Psoas muscle (tissue), 8 donors: ENCODE measurements around the gene DAW1. TPM values are rescaled to one million over a fixed set of nuclear protein-coding genes. Genes with fewer than 3 reads are reported as not detected.

Source experiments
- ATAC-seq, 4 donors: fragments of 200-7000 bp; cut with Tn5 transposase; one replicate each; pipeline ENCODE4 v1.9.1; 2020; ENCODE audit warnings: moderate library complexity in 3 of 4, mild to moderate bottlenecking in 2 of 4
- DNase-seq, 2 donors: peaks; one replicate each; pipeline ENCODE4 v3.0.0-alpha.2; 2020
- H3K27ac ChIP-seq: fragments of 200-600 bp; one replicate; pipeline ENCODE4 v1.8.0; 2022
- H3K27me3 ChIP-seq, 3 donors: fragments of 200-600 bp in 1 of 3; one replicate each; pipeline versions ENCODE4 v1.6.1 to v1.8.0; 2013 to 2022; ENCODE audit warnings: low read length in 2 of 3, mild to moderate bottlenecking in 2 of 3, moderate library complexity in 1 of 3; ENCODE audit not compliant: insufficient read depth in 3 of 3
- H3K36me3 ChIP-seq, 2 donors: fragments of 200-600 bp in 1 of 2; one replicate each; pipeline versions ENCODE4 v1.6.1 to v1.8.0; 2013 to 2022; ENCODE audit warnings: low read depth in 1 of 2, mild to moderate bottlenecking in 1 of 2, moderate library complexity in 1 of 2; ENCODE audit not compliant: insufficient read depth in 1 of 2
- H3K4me1 ChIP-seq: fragments of 200-600 bp; one replicate; pipeline ENCODE4 v1.8.0; 2022
- H3K4me3 ChIP-seq: fragments of 200-600 bp; one replicate; pipeline ENCODE4 v1.8.0; 2022; ENCODE audit warnings: mild to moderate bottlenecking
- H3K9me3 ChIP-seq: fragments of 200-600 bp; one replicate; pipeline ENCODE4 v1.8.0; 2022
- CTCF ChIP-seq: fragments of 200-600 bp; IDR thresholded peaks from one replicate; pipeline ENCODE4 v1.8.0; 2022; ENCODE audit warnings: antibody characterized with exemption
- WGBS, 3 donors: extraction: QIAGEN DNeasy Blood & Tissue Kit; methylation state at CpG; one replicate each; pipeline versions ENCODE4 v1.1.6 to v1.1.7; 2013; 5-methylcytosine and 5-hydroxymethylcytosine counted together
- intact Hi-C, 2 donors: fragments of 100-400 bp; cut with DNase I; formaldehyde crosslinking; loops; one replicate each; pipeline versions ENCODE4 v1.11.0 to v1.14.2; 2022
- long read RNA-seq, 2 donors: library from polyadenylated mRNA; unstranded; transcript quantifications; one replicate each; pipeline ENCODE4 v2.0.0, GENCODE V29; 2021
- polyA plus RNA-seq, 3 donors: library from polyadenylated mRNA; stranded (reverse); fragments of 200-250 nt; gene quantifications; one replicate each; pipeline ENCODE4 v1.2.3, GENCODE V29; 2013
- total RNA-seq, 4 donors: library from RNA; stranded (reverse); fragmentation: NEBNext Ultra II Directional in 2 of 4; extraction: Animal tissue kit (Norgen Biotek cat#: 25700) in 2 of 4; gene quantifications; one replicate each; pipeline versions ENCODE4 v1.2.1 to v1.2.4, GENCODE V29; 2021 to 2023
- donor health status: healthy with polysubstance abuse.
- donor health status: DM: no; HTN: no; CAD: no; lungs with moderate emphysema.
- donor health status: Bipolar disorder and iron deficiency.
- donor health status: healthy.
- donor health status: DM: yes; HTN: yes; CAD: no.
- donor health status: DM: no; HTN: no; CAD: no.
- donor health status: DM: no; HTN: no; CAD: no.
- donor health status: DM: yes; HTN: yes; CAD: no.

DAW1 gene, protein sequence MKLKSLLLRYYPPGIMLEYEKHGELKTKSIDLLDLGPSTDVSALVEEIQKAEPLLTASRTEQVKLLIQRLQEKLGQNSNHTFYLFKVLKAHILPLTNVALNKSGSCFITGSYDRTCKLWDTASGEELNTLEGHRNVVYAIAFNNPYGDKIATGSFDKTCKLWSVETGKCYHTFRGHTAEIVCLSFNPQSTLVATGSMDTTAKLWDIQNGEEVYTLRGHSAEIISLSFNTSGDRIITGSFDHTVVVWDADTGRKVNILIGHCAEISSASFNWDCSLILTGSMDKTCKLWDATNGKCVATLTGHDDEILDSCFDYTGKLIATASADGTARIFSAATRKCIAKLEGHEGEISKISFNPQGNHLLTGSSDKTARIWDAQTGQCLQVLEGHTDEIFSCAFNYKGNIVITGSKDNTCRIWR
- total RNA-seq (not detected), polyA plus RNA-seq (under 1 TPM in 2 of 3 donors, not detected in 1; 0.03 to 0.21 TPM)
- long read RNA-seq, donor 1, partial matches to known transcripts = 0 of 1 reads
- long read RNA-seq, donor 1, other reads (novel, unspliced or antisense) = 0 of 1 reads
- long read RNA-seq, donor 2 = 0 reads

GRCh38 chr2:227871375-227871791 lies at the start of gene DAW1:
DAW1 (plus strand) TSS chr2:227871631; CDS start chr2:227871690, 59 bp downstream.
- ATAC-seq = no peak

DNA sequence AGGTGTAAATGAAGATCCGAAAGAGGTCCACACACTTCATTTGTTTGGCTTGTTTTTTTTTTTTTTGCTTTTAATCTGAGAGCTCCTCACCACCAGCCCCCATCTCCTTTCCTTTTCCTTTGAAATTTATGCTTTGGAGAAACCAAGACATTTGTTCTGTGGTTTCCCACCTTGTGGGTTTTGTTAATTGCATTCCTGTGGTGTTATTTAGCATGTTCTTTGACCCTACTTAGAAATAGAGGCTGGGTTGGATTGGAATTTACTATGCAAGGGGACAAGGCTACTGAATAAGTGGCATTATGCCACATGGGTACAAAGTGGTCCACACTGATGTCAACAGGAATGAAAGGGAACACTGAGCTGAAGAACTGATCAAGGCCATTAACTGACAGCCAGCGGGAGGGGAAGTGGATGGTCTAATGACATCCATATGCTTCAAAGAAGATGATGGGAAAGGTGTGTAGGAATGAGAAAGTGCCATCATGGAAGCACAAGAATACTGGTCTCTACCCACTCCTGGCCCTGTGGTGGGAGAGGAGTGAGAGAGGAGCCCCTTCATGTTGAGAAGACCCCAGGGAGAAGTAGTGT lies 48.9 kb upstream of the DAW1 start:
- WGBS, 3 donors = 74 to 82% (median 81%) methylated on average over 2 of the region's 2 CpGs
- no peaks in the 10 kb centered on the region for H3K4me1 ChIP-seq
- H3K27ac ChIP-seq = no peak overlapping the region
- H3K27me3 ChIP-seq = no peaks in the 10 kb centered on the region
- H3K36me3 ChIP-seq = no peaks in the 10 kb centered on the region
- no peak for ATAC-seq
- intact Hi-C loops = no loop called here
- no peak for DNase-seq
- no peak overlapping the region for H3K4me3 ChIP-seq
- TF ChIP-seq CTCF = no peak
- no peaks in the 10 kb centered on the region for H3K9me3 ChIP-seq

More at GRCh38 chr2:227871375-227871791, at the start of gene DAW1:
- H3K36me3 ChIP-seq = no peaks in the 10 kb centered on the region
- H3K27ac ChIP-seq = no peak within 1 kb of the TSS
- no peaks in the 10 kb centered on the region for H3K4me1 ChIP-seq
- 1 to 2% (median 1%) methylated on average over 33 to 34 of the region's 34 CpGs for WGBS, 3 donors
- intact Hi-C loops = no loop called here
- no peak for TF ChIP-seq CTCF
- DNase-seq = peak; percentile 51 to 67
- peak within 1 kb of the TSS; percentile 35 for H3K4me3 ChIP-seq
- H3K27me3 ChIP-seq = peaks cover 0 to 20% (median 0%) of the 10 kb centered on the region in 3 donors
- H3K9me3 ChIP-seq = no peaks in the 10 kb centered on the region

GRCh38 chr2:227823922-227824321 lies 47.5 kb upstream of the DAW1 start:
- Histone ChIP-seq H3K4me1 (no peaks in the 10 kb centered on the region), H3K27ac (no peak overlapping the region), H3K27me3 (no peaks in the 10 kb centered on the region), H3K4me3 (no peak overlapping the region), H3K36me3 (no peaks in the 10 kb centered on the region), H3K9me3 (no peaks in the 10 kb centered on the region)
- no peak for TF ChIP-seq CTCF
- intact Hi-C loops = no loop called here
- WGBS, 3 donors = 58 to 87% (median 61%) methylated on average over 2 of the region's 2 CpGs
- no peak for DNase-seq
- ATAC-seq = no peak

- H3K4me1 ChIP-seq = no peaks in the 10 kb centered on the region
- H3K36me3 ChIP-seq = no peaks in the 10 kb centered on the region
- DNase-seq (no peak), ATAC-seq (no peak)
- 91 to 92% (median 92%) methylated on average over 7 of the region's 7 CpGs for WGBS, 3 donors
- no peaks in the 10 kb centered on the region for H3K27me3 ChIP-seq
- intact Hi-C loops = no loop called here
- no peak for TF ChIP-seq CTCF
- no peak overlapping the region for H3K27ac ChIP-seq
- H3K4me3 ChIP-seq = no peak overlapping the region
- no peaks in the 10 kb centered on the region for H3K9me3 ChIP-seq
These were observed 46.7 kb upstream of the DAW1 start for GRCh38 chr2:227824711-227825110.
